ENCODE measurements around the gene SLC43A3. TPM values are rescaled to one million over a fixed set of nuclear protein-coding genes. Genes with fewer than 3 reads are reported as not detected.

SLC43A3 gene
- total and polyA plus RNA-seq, 2 of the 4 experiments (the other 2 are of a cell fraction): 12.7 to 21.1 TPM

- in situ Hi-C loops (cut with MboI; ENCODE audit: low sequenced_read_pairs) (no loop called here), dilution Hi-C loops (cut with HindIII; ENCODE audit: low sequenced_read_pairs, unreplicated experiment) (no loop called here), intact Hi-C loops (cut with micrococcal nuclease) (no loop called here)
- H2BK20ac ChIP-seq (ENCODE audit: low read depth, low read length): no peak overlapping the region
- H3K79me1 ChIP-seq (ENCODE audit: low read depth in 1 of 2, low read length in 2 of 2): no peaks in the 10 kb centered on the region
- H4K20me1 ChIP-seq (ENCODE audit: insufficient read depth, low read length): no peaks in the 10 kb centered on the region; the same call in 1 of the 2 replicates
- no peak overlapping the region for H3K9ac ChIP-seq (ENCODE audit: low read depth, low read length)
- 58% methylated on average over 3 of the region's 16 CpGs; no CpG with 5 or more reads in 1 of the 2 experiments for WGBS, 2 experiments (ENCODE audit: extremely low coverage in 2 of 2, insufficient read length in 1 of 2)
- H3K27ac ChIP-seq (ENCODE audit: insufficient read depth, low read length): no peak overlapping the region
- peaks cover 2% of the 10 kb centered on the region; the same call in 1 of the 2 replicates for H3K4me1 ChIP-seq (ENCODE audit: control insufficient read depth, insufficient read depth, low read length)
- no peak overlapping the region for H3K56ac ChIP-seq (ENCODE audit: extremely low read depth, insufficient read depth, low read length)
- H3K4me3 ChIP-seq (ENCODE audit: insufficient read depth, low read depth, low read length): no peak overlapping the region
- no peak overlapping the region for H3K23ac ChIP-seq (ENCODE audit: low read depth, low read length)
- no peak for TF ChIP-seq USF2 (IDR thresholded peaks at IDR 0.05; ENCODE audit: low read depth, low read length)
- no peak for TF ChIP-seq POLR2A (IDR thresholded peaks at IDR 0.05; ENCODE audit: low read depth, low read length)
- TF ChIP-seq SMC3 (IDR thresholded peaks at IDR 0.05; ENCODE audit: low read depth, low read length): no peak
- TF ChIP-seq CHD1 (IDR thresholded peaks at IDR 0.05; ENCODE audit: low read depth, low read length): no peak
- TF ChIP-seq BHLHE40 (IDR thresholded peaks at IDR 0.05; ENCODE audit: low read depth, low read length): no peak
- TF ChIP-seq ELK1 (IDR thresholded peaks at IDR 0.05; ENCODE audit: borderline replicate concordance, low read depth, low read length): no peak
- no peak for TF ChIP-seq RFX5 (IDR thresholded peaks at IDR 0.05; ENCODE audit: low read depth, low read length)
- no peak for TF ChIP-seq CTCF (conservative IDR thresholded peaks at IDR 0.05; ENCODE audit: low read depth, low read length)
- TF ChIP-seq FOS (IDR thresholded peaks at IDR 0.05; ENCODE audit: low read depth, low read length): no peak
- TF ChIP-seq MAZ (IDR thresholded peaks at IDR 0.05; ENCODE audit: borderline replicate concordance, low read depth, low read length): no peak
- TF ChIP-seq RAD21 (IDR thresholded peaks at IDR 0.05; ENCODE audit: low read length): no peak
- no peak for TF ChIP-seq RCOR1 (IDR thresholded peaks at IDR 0.05; ENCODE audit: insufficient replicate concordance, low read length)
- no peak for TF ChIP-seq CEBPB (IDR thresholded peaks at IDR 0.05; ENCODE audit: low read depth, low read length)
- TF ChIP-seq MXI1 (IDR thresholded peaks at IDR 0.05; ENCODE audit: borderline replicate concordance, low read depth, low read length): no peak
- H3K36me3 ChIP-seq (ENCODE audit: control insufficient read depth, insufficient read depth, low read length): no peaks in the 10 kb centered on the region
- H3K4ac ChIP-seq (ENCODE audit: low read depth, low read length): no peak overlapping the region
- H2BK15ac ChIP-seq (ENCODE audit: low read depth, low read length): no peak overlapping the region
- H4K5ac ChIP-seq (ENCODE audit: low read depth, low read length): no peak overlapping the region
- peaks cover 60% of the 10 kb centered on the region for H3K27me3 ChIP-seq (ENCODE audit: control insufficient read depth, insufficient read depth, low read length)
- DNase-seq (no peak), ATAC-seq (ENCODE audit: low read depth) (no peak)
- ChIA-PET CTCF (no interaction called here), POLR2A (ENCODE audit: unreplicated experiment) (no interaction called here)
- BruUV-seq (replicated peaks): no TSS peak
- no peak overlapping the region for H4K91ac ChIP-seq (ENCODE audit: insufficient read depth, low read depth, low read length)
- H2AFZ ChIP-seq (replicated peaks; ENCODE audit: low read length, poor library complexity): no peak overlapping the region
- no peak overlapping the region for H3K18ac ChIP-seq (ENCODE audit: low read depth, low read length)
- H3K14ac ChIP-seq (replicated peaks; ENCODE audit: low read depth, low read length): no peak overlapping the region
- H2AK5ac ChIP-seq (ENCODE audit: low read depth, low read length): no peak overlapping the region
- no peak overlapping the region for H3K4me2 ChIP-seq (ENCODE audit: low read depth, low read length)
- no peak overlapping the region for H4K8ac ChIP-seq (ENCODE audit: low read depth in 2 of 2, low read length in 2 of 2)
- H2BK120ac ChIP-seq (ENCODE audit: low read depth, low read length): no peak overlapping the region
- no peak overlapping the region for H2BK5ac ChIP-seq (ENCODE audit: low read depth, low read length, poor library complexity, severe bottlenecking)
- no peaks in the 10 kb centered on the region for H3K9me1 ChIP-seq (ENCODE audit: insufficient read depth, low read length)
- H2AK9ac ChIP-seq (replicated peaks; ENCODE audit: low read depth, low read length, poor library complexity): no peak overlapping the region
- H3K9me3 ChIP-seq (ENCODE audit: control insufficient read depth, insufficient read depth, low read length): no peaks in the 10 kb centered on the region
Observed at GRCh38 chr11:57461841-57462489, 35.0 kb upstream of the SLC43A3 start.

Measured in IMR-90 (cell line).